HG03066 (cell line): Measurements from ENCODE around the gene RNF166.
A peak's percentile ranks its signal among the peaks of the same experiment; 100 is the strongest.

Experiments
- ATAC-seq: cut with Tn5 transposase; IDR thresholded peaks from one replicate; pipeline ENCODE4 v1.9.1; 2021; ENCODE audit warnings: low read depth; ENCODE audit not compliant: unreplicated experiment

RNF166 gene

GRCh38 chr16:88739977-88740726 lies 33.9 kb upstream of the RNF166 start:
- no peak for ATAC-seq

GRCh38 chr16:88739139-88739976 lies 33.1 kb upstream of the RNF166 start:
- ATAC-seq, result no peak

GRCh38 chr16:88738151-88739084 lies 32.2 kb upstream of the RNF166 start:
- no peak for ATAC-seq

- peak; percentile 58 for ATAC-seq
Observed at GRCh38 chr16:88737298-88738150, 31.3 kb upstream of the RNF166 start.

- no peak for ATAC-seq
Observed at GRCh38 chr16:88736496-88736895, 30.3 kb upstream of the RNF166 start.

- ATAC-seq, result no peak
Observed at GRCh38 chr16:88736088-88736487, 29.9 kb upstream of the RNF166 start.

GRCh38 chr16:88735616-88736015 lies 29.4 kb upstream of the RNF166 start:
- no peak for ATAC-seq

GRCh38 chr16:88735121-88735520 lies 28.9 kb upstream of the RNF166 start:
- ATAC-seq, result no peak

GRCh38 chr16:88734361-88734728 lies 28.1 kb upstream of the RNF166 start:
- ATAC-seq, result no peak

GRCh38 chr16:88733630-88734360 lies 27.6 kb upstream of the RNF166 start:
- no peak for ATAC-seq

GRCh38 chr16:88732961-88733294 lies 26.7 kb upstream of the RNF166 start:
- no peak for ATAC-seq

- no peak for ATAC-seq
Observed at GRCh38 chr16:88732172-88732960, 26.2 kb upstream of the RNF166 start.

GRCh38 chr16:88731699-88732098 lies 25.5 kb upstream of the RNF166 start:
- no peak for ATAC-seq

GRCh38 chr16:88730632-88731607 lies 24.7 kb upstream of the RNF166 start:
- ATAC-seq, result no peak

GRCh38 chr16:88727871-88728270 lies 21.7 kb upstream of the RNF166 start:
- no peak for ATAC-seq

- no peak for ATAC-seq
Observed at GRCh38 chr16:88726981-88727380, 20.8 kb upstream of the RNF166 start.

GRCh38 chr16:88726408-88726749 lies 20.2 kb upstream of the RNF166 start:
- no peak for ATAC-seq
